Measurements from ENCODE around the gene EVI5L. TPM values are rescaled to one million over a fixed set of nuclear protein-coding genes. Genes with fewer than 3 reads are reported as not detected.

EVI5L gene
- polyA plus RNA-seq, 1 experiment = 11.7 TPM

DNA sequence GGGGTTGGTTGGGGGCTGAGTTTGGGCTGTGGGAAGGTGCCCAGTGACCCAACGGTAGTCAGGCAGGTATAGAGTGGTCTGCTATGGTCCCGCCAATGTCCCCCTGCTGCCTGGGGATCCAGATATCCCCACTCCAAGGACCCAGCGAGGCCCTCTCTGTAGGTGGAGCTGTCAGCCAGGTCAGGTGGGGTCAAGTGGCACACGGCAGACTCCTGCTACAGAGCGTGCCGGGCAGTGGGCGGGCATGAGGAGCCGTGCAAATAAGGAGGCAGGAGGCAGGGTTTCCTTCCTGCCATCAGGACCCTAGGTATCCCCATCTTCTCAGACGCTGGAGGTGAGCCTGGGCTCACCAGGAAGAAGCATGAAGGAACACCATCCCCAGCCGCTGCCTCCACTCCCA, 14.9 kb downstream of the EVI5L start:
- no peak overlapping the region for H3K4me3 ChIP-seq (ENCODE audit: low read depth, low read length)
- TF ChIP-seq, protein P1, sequence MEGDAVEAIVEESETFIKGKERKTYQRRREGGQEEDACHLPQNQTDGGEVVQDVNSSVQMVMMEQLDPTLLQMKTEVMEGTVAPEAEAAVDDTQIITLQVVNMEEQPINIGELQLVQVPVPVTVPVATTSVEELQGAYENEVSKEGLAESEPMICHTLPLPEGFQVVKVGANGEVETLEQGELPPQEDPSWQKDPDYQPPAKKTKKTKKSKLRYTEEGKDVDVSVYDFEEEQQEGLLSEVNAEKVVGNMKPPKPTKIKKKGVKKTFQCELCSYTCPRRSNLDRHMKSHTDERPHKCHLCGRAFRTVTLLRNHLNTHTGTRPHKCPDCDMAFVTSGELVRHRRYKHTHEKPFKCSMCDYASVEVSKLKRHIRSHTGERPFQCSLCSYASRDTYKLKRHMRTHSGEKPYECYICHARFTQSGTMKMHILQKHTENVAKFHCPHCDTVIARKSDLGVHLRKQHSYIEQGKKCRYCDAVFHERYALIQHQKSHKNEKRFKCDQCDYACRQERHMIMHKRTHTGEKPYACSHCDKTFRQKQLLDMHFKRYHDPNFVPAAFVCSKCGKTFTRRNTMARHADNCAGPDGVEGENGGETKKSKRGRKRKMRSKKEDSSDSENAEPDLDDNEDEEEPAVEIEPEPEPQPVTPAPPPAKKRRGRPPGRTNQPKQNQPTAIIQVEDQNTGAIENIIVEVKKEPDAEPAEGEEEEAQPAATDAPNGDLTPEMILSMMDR (IDR thresholded peaks at IDR 0.05; ENCODE audit: insufficient read depth, low read depth, low read length) = no peak
- no peak for DNase-seq (ENCODE audit: low read depth)
- no peaks in the 10 kb centered on the region for H3K36me3 ChIP-seq (ENCODE audit: control insufficient read depth, insufficient read depth, low read length)
- CTCF ChIA-PET = interaction anchor here (1.2 to 1.4 kb wide), 2 partner anchors 8 to 24 kb away, joined by 3 to 5 read pairs; no protein-coding TSS in a partner anchor
- POLR2A ChIA-PET = no interaction called here
- H3K27me3 ChIP-seq (ENCODE audit: control insufficient read depth, insufficient read depth, low read length) = no peaks in the 10 kb centered on the region

DNA sequence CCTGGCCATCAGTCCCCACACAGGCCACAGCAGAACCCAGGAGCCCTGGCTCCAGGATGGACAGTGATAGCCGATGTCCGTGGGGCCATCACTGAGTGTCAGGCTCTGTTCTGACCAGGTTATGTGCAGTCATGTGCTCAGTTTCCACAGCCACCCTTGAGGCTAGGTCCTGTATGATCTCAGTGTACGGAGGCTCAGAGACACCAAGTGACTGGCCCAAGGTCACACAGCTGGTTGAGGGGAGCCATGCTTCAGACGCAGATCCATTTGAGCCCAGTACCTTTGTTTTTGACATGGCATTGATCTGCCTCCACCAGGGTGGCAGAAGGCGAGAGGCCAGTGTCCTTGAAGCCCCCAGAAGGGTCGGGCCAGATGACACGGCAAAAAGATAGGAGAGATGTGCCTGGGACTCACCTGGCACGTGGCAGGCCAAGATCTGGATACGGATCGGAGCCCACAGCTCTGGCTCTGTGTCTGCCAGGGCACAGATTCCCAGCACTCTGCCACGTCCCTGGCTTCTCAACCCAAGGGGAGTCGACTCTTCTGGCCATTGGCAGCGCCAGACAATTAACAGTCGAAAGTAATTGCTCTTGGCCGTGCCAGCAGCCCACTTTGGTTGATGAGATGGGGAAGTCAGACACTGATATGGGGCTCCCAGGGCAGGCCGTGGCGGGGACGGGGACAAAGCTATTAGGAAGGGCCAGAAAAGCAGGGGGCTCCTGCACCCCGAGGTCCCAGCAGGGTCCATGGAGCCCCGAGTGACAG, 15.6 kb downstream of the EVI5L start:
- CTCF ChIA-PET = interaction anchor here (1.4 to 1.6 kb wide), 2 partner anchors 12 to 24 kb away, joined by 3 to 6 read pairs; no protein-coding TSS in a partner anchor
- Histone ChIP-seq H3K36me3 (ENCODE audit: control insufficient read depth, insufficient read depth, low read length) (no peaks in the 10 kb centered on the region), H3K27me3 (ENCODE audit: control insufficient read depth, insufficient read depth, low read length) (no peaks in the 10 kb centered on the region), H3K4me3 (ENCODE audit: low read depth, low read length) (no peak overlapping the region)
- TF ChIP-seq, protein P1 (IDR thresholded peaks at IDR 0.05; ENCODE audit: insufficient read depth, low read depth, low read length) = no peak
- POLR2A ChIA-PET = no interaction called here
- DNase-seq (ENCODE audit: low read depth) = no peak

DNA sequence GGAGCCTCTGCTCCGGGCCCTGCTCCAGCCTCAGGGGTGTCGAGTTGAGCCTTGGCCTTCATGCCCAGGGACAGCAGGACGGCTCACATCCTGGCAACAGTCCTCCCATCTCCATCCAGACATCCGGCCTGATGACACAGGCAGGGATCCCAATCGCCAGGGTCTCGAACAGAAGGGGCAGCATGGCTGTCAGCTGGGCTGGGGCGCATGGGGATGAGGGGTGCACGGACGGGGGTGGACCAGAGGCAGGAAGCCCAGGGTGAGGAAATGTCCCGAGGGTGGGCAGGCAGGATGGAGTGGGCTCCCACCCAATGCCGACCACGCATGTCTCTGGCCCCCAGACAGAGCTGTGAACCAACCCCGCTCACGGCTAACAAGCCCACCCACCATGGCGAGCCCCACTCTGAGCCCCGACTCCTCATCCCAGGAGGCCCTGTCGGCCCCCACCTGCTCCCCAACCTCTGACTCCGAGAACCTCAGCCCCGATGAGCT, 16.2 kb downstream of the EVI5L start:
- H3K27me3 ChIP-seq (ENCODE audit: control insufficient read depth, insufficient read depth, low read length) = no peaks in the 10 kb centered on the region
- TF ChIP-seq, protein P1 (IDR thresholded peaks at IDR 0.05; ENCODE audit: insufficient read depth, low read depth, low read length) = no peak
- no peak overlapping the region for H3K4me3 ChIP-seq (ENCODE audit: low read depth, low read length)
- CTCF ChIA-PET = interaction anchor here (1.6 kb wide), 1 partner anchor 12 kb away, joined by 6 read pairs; no protein-coding TSS in a partner anchor
- POLR2A ChIA-PET = no interaction called here
- H3K36me3 ChIP-seq (ENCODE audit: control insufficient read depth, insufficient read depth, low read length) = no peaks in the 10 kb centered on the region
- no peak for DNase-seq (ENCODE audit: low read depth)

DNA sequence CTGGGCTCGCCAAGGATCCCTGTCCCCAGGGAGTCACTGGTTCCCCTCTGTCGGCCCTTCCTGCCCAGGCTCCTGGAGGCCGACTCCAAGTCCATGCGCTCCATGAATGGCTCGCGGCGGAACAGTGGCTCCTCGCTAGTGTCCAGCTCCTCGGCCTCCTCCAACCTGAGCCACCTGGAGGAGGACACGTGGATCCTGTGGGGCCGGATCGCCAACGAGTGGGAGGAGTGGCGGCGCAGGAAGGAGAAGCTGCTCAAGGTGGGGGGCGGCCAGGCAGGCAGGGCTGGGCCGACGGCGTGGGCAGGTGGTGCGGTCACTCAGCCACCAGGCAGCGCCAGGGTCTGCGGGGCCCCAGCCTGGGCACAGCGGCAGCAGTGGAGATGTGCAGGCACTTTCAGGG, 17.6 kb downstream of the EVI5L start:
- Histone ChIP-seq H3K4me3 (ENCODE audit: low read depth, low read length) (no peak overlapping the region), H3K36me3 (ENCODE audit: control insufficient read depth, insufficient read depth, low read length) (no peaks in the 10 kb centered on the region), H3K27me3 (ENCODE audit: control insufficient read depth, insufficient read depth, low read length) (no peaks in the 10 kb centered on the region)
- TF ChIP-seq, protein P1 (IDR thresholded peaks at IDR 0.05; ENCODE audit: insufficient read depth, low read depth, low read length) = no peak
- ChIA-PET POLR2A (no interaction called here), CTCF (no interaction called here)
- DNase-seq (ENCODE audit: low read depth) = no peak

DNA sequence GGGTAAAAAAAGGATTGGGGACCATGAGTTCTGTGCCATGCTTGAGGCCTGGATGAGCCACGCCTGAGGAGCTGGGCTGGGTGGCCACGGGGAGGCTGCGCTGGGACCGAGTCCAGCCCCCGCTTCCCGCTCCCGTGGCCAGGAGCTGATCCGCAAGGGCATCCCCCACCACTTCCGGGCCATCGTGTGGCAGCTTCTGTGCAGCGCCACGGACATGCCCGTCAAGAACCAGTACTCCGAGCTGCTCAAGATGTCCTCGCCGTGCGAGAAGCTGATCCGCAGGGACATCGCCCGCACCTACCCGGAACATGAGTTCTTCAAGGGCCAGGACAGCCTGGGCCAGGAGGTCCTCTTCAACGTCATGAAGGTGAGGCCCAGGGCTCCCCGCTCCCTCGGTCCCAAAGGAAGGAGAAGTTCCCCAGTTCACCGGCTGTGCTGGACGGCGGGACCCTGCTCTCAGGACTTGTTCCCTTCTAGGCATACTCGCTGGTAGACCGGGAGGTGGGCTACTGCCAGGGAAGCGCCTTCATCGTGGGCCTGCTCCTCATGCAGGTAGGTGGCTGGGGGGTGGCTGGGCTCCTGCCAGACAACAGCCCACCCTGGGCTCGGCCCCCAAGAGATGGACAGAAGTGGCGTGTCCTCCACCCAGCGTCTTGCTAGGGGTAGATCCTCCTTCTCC, 18.9 kb downstream of the EVI5L start:
- CTCF ChIA-PET = interaction anchor here (0.7 to 1.3 kb wide), 3 partner anchors 13 to 50 kb away, joined by 3 to 8 read pairs (median 4); no protein-coding TSS in a partner anchor
- no peaks in the 10 kb centered on the region for H3K36me3 ChIP-seq (ENCODE audit: control insufficient read depth, insufficient read depth, low read length)
- TF ChIP-seq, protein P1 (IDR thresholded peaks at IDR 0.05; ENCODE audit: insufficient read depth, low read depth, low read length) = no peak
- DNase-seq (ENCODE audit: low read depth) = no peak
- POLR2A ChIA-PET = no interaction called here
- no peak overlapping the region for H3K4me3 ChIP-seq (ENCODE audit: low read depth, low read length)
- H3K27me3 ChIP-seq (ENCODE audit: control insufficient read depth, insufficient read depth, low read length) = no peaks in the 10 kb centered on the region

All from BJ (cell line).